ENCODE data around the gene PDGFD.

DNA sequence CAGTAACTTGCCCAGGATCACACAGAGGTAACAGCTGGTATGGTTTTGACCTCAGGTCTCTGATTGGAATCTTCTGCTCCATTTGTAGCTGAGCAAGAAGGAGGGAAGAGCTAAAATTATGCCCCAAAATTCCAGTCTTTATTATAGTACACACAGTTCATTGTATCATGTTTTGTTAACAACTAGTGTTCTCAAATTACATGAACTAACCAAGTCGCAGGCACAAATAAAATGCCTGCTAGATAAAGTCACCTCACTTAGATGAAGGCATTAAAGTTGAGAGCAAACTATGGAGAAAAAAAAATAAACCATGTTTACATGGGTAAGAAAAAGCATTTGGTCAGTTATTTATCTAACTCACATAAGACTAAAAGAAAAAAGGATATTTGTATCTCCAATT, 58.8 kb downstream of the PDGFD start:
- TF ChIP-seq POLR2AphosphoS5 (IDR thresholded peaks at IDR 0.05; ENCODE audit: low read depth, low read length) (no peak), POLR2A (IDR thresholded peaks at IDR 0.05; ENCODE audit: low read depth, low read length) (no peak)

All from GM12892 (cell line).